Measurements from ENCODE around the gene ADARB1.

DNA sequence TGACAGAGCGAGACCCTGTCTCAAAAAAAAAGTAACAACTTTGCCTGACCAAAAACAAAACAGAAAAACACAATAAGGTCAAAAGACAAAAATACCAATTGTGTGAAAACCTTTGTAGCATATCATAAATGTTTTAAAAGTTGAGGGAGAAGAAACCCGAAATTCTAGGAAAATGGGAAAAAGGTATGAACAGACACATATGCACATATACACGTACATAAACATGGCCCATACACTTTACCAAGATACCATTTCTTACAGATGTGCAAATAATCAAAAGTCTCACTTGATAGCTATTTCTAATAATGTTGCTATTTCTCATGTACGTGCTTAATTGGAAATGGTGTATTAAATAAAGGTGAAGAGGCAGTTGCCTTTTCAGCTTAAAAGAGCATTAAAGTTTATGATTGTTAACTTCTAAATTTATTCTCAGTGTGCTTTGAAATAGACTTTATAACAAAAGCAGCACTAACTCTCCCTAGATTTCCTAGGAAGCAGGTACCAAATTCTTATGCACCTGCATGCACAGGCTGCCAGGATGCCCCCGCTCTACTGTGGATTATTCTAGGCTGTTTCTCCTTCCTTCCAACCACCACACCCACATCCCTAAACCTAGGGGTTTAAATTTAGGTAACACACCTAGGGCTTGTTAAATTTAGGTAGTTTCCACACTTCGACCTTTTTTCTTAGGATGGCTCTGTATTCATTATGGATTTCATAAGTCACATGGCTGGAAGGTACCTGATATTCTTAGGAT is 33.8 kb downstream of the ADARB1 start:
- TF ChIP-seq EZH2phosphoT487 (IDR thresholded peaks at IDR 0.05; ENCODE audit: unreplicated experiment) = no peak
- TF ChIP-seq EZH2 (IDR thresholded peaks at IDR 0.05; ENCODE audit: low read depth, unreplicated experiment) = no peak
- TF ChIP-seq POLR2AphosphoS5 (IDR thresholded peaks at IDR 0.05; ENCODE audit: low read depth) = no peak
- TF ChIP-seq ZNF331 (CRISPR knock-in tag; IDR thresholded peaks at IDR 0.05; ENCODE audit: low read depth) = no peak
- TF ChIP-seq CTCF (conservative IDR thresholded peaks at IDR 0.05; ENCODE audit: low read depth in 2 of 2) = no peak
- no peak for TF ChIP-seq REST (IDR thresholded peaks at IDR 0.05; ENCODE audit: unreplicated experiment)
- TF ChIP-seq CREB1 (CRISPR knock-in tag; IDR thresholded peaks at IDR 0.05; ENCODE audit: low read depth) = no peak
